Measurements from ENCODE around the gene C5AR1. TPM values are rescaled to one million over a fixed set of nuclear protein-coding genes. Genes with fewer than 3 reads are reported as not detected.

C5AR1 gene
- total and polyA plus RNA-seq, 9 of the 15 experiments (the other 6 are each of a cell fraction or from before 2014, with no cell fraction given), result 0.06 to 1.6 (median 0.28) TPM; not detected in 3

- TF ChIP-seq FOXO4 (CRISPR knock-in tag; IDR thresholded peaks at IDR 0.05) (peak; percentile 83; the same call in 1 of the 2 replicates), MTA3 (IDR thresholded peaks at IDR 0.05; ENCODE audit: borderline replicate concordance) (no peak; the same call in 1 of the 2 replicates), CREB5 (CRISPR knock-in tag; IDR thresholded peaks at IDR 0.05) (no peak), MAFG (tag; conservative IDR thresholded peaks at IDR 0.05) (no peak), ZNF561 (CRISPR knock-in tag; conservative IDR thresholded peaks at IDR 0.05) (no peak), MCM7 (IDR thresholded peaks at IDR 0.05) (no peak), GTF3C2 (IDR thresholded peaks at IDR 0.05; ENCODE audit: borderline replicate concordance, extremely low read depth, insufficient read length) (no peak), POLR2B (IDR thresholded peaks at IDR 0.05; ENCODE audit: low read depth, partially characterized antibody) (peak; percentile 76), GMEB1 (CRISPR knock-in tag; IDR thresholded peaks at IDR 0.05) (no peak), ZNF124 (CRISPR knock-in tag; IDR thresholded peaks at IDR 0.05) (no peak), TBL1XR1 (IDR thresholded peaks at IDR 0.05; ENCODE audit: low read length in 2 of 2) (no peak), HDAC8 (tag; IDR thresholded peaks at IDR 0.05) (no peak)
- TF ChIP-seq, protein P1, sequence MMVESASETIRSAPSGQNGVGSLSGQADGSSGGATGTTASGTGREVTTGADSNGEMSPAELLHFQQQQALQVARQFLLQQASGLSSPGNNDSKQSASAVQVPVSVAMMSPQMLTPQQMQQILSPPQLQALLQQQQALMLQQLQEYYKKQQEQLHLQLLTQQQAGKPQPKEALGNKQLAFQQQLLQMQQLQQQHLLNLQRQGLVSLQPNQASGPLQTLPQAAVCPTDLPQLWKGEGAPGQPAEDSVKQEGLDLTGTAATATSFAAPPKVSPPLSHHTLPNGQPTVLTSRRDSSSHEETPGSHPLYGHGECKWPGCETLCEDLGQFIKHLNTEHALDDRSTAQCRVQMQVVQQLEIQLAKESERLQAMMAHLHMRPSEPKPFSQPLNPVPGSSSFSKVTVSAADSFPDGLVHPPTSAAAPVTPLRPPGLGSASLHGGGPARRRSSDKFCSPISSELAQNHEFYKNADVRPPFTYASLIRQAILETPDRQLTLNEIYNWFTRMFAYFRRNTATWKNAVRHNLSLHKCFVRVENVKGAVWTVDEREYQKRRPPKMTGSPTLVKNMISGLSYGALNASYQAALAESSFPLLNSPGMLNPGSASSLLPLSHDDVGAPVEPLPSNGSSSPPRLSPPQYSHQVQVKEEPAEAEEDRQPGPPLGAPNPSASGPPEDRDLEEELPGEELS (CRISPR knock-in tag; IDR thresholded peaks at IDR 0.05; ENCODE audit: borderline replicate concordance), result no peak
- TF ChIP-seq, protein P2, sequence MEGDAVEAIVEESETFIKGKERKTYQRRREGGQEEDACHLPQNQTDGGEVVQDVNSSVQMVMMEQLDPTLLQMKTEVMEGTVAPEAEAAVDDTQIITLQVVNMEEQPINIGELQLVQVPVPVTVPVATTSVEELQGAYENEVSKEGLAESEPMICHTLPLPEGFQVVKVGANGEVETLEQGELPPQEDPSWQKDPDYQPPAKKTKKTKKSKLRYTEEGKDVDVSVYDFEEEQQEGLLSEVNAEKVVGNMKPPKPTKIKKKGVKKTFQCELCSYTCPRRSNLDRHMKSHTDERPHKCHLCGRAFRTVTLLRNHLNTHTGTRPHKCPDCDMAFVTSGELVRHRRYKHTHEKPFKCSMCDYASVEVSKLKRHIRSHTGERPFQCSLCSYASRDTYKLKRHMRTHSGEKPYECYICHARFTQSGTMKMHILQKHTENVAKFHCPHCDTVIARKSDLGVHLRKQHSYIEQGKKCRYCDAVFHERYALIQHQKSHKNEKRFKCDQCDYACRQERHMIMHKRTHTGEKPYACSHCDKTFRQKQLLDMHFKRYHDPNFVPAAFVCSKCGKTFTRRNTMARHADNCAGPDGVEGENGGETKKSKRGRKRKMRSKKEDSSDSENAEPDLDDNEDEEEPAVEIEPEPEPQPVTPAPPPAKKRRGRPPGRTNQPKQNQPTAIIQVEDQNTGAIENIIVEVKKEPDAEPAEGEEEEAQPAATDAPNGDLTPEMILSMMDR (IDR thresholded peaks at IDR 0.05 in 2 of 3, conservative IDR thresholded peaks at IDR 0.05 in 1 of 3; ENCODE audit: insufficient read depth in 2 of 3, low read depth in 1 of 3, low read length in 3 of 3), result 0 out of 6 replicates have a peak, but pooled peaks of 1 of the 3 experiments have one; percentile 0
Measured at GRCh38 chr19:47274071-47274890, 35.4 kb upstream of the C5AR1 start, which contains the start of gene INAFM1 (continued).

Data from K562 (cell line).